Measurements from ENCODE around the gene MUSK.

- no peak for TF ChIP-seq CTCF (IDR thresholded peaks at IDR 0.05; ENCODE audit: control extremely low read depth in 1 of 3, insufficient read depth in 1 of 3, low read depth in 1 of 3, low read length in 3 of 3)
- TF ChIP-seq POLR2A (IDR thresholded peaks at IDR 0.05; ENCODE audit: control extremely low read depth in 1 of 2, low read depth in 2 of 2, low read length in 2 of 2): no peak
These were observed 45.7 kb downstream of the MUSK start for GRCh38 chr9:110714314-110714713.
